Endothelial cell (in vitro differentiated cells): ENCODE measurements around the gene AVL9. TPM values are rescaled to one million over a fixed set of nuclear protein-coding genes. Genes with fewer than 3 reads are reported as not detected.
A peak's percentile ranks its signal among the peaks of the same experiment; 100 is the strongest.
"Not testable (repeated sequence)": the region's sequence is repeated elsewhere in the genome, so short reads cannot be mapped to it uniquely, and the experiment has no call there.

Experiments used
- DNase-seq: peaks from one replicate; pipeline ENCODE4 v3.0.0; 2021; ENCODE audit warnings: low spot score
- H3K27ac Mint-ChIP-seq: one replicate; pipeline ENCODE4 v1.8.0; 2021; ENCODE audit warnings: mixed read lengths, inconsistent platforms; ENCODE audit not compliant: unreplicated experiment
- H3K27me3 Mint-ChIP-seq: one replicate; pipeline ENCODE4 v1.8.0; 2021; ENCODE audit warnings: mild to moderate bottlenecking, moderate library complexity, mixed read lengths, inconsistent platforms; ENCODE audit not compliant: unreplicated experiment
- H3K36me3 Mint-ChIP-seq: one replicate; pipeline ENCODE4 v1.8.0; 2021; ENCODE audit warnings: mild to moderate bottlenecking, low read depth, mixed read lengths, inconsistent platforms; ENCODE audit not compliant: unreplicated experiment
- H3K4me1 Mint-ChIP-seq: one replicate; pipeline ENCODE4 v1.8.0; 2021; ENCODE audit warnings: mild to moderate bottlenecking, mixed read lengths, inconsistent platforms; ENCODE audit not compliant: unreplicated experiment
- H3K4me3 Mint-ChIP-seq: one replicate; pipeline ENCODE4 v1.8.0; 2021; ENCODE audit warnings: mild to moderate bottlenecking, mixed read lengths, inconsistent platforms; ENCODE audit not compliant: unreplicated experiment
- H3K9me3 Mint-ChIP-seq: one replicate; pipeline ENCODE4 v1.8.0; 2021; ENCODE audit warnings: mixed read lengths, inconsistent platforms; ENCODE audit not compliant: unreplicated experiment
- total RNA-seq: library from RNA; stranded (reverse); fragmentation: NEBNext Ultra II Directional; extraction: Animal tissue kit (Norgen Biotek cat#: 25700); gene quantifications from one replicate; pipeline ENCODE4 v1.2.1, GENCODE V29; 2021; ENCODE audit not compliant: unreplicated experiment
- TF ChIP-seq, protein P1 (sequence below): fragments of 200-600 bp; sonication (generic); IDR thresholded peaks from one replicate; pipeline ENCODE4 v1.5.0; 2021; ENCODE audit warnings: antibody characterized with exemption; ENCODE audit not compliant: unreplicated experiment

AVL9 gene
- total RNA-seq, 1 donor from 2014 or later = 43.7 TPM

DNA sequence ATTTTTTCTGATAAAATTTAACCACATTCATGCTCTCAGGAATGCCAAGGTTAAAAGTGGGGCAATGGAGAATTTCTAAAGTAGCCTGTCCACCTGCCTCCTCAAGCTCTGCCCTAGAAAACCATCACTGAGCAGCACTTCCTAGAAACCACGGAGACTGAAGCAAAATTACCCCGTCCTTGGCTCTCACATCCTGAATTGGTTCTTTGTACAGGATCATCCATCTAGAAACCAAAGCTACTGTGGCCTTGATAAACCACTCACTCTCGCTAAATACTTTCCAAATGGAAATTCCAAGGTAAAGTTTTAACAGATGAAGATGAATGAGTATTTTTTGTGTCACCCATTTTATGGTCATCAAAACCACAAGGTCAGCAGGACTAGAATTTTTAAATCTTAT, 96.6 kb downstream of the AVL9 start:
- TF ChIP-seq, protein P1, sequence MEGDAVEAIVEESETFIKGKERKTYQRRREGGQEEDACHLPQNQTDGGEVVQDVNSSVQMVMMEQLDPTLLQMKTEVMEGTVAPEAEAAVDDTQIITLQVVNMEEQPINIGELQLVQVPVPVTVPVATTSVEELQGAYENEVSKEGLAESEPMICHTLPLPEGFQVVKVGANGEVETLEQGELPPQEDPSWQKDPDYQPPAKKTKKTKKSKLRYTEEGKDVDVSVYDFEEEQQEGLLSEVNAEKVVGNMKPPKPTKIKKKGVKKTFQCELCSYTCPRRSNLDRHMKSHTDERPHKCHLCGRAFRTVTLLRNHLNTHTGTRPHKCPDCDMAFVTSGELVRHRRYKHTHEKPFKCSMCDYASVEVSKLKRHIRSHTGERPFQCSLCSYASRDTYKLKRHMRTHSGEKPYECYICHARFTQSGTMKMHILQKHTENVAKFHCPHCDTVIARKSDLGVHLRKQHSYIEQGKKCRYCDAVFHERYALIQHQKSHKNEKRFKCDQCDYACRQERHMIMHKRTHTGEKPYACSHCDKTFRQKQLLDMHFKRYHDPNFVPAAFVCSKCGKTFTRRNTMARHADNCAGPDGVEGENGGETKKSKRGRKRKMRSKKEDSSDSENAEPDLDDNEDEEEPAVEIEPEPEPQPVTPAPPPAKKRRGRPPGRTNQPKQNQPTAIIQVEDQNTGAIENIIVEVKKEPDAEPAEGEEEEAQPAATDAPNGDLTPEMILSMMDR = no peak
- no peak overlapping the region for H3K4me3 Mint-ChIP-seq
- no peak for DNase-seq
- H3K27ac Mint-ChIP-seq = no peak overlapping the region
- H3K27me3 Mint-ChIP-seq = peaks cover 16% of the 10 kb centered on the region
- peaks cover 26% of the 10 kb centered on the region for H3K36me3 Mint-ChIP-seq
- H3K4me1 Mint-ChIP-seq = peaks cover 22% of the 10 kb centered on the region
- no peaks in the 10 kb centered on the region for H3K9me3 Mint-ChIP-seq

DNA sequence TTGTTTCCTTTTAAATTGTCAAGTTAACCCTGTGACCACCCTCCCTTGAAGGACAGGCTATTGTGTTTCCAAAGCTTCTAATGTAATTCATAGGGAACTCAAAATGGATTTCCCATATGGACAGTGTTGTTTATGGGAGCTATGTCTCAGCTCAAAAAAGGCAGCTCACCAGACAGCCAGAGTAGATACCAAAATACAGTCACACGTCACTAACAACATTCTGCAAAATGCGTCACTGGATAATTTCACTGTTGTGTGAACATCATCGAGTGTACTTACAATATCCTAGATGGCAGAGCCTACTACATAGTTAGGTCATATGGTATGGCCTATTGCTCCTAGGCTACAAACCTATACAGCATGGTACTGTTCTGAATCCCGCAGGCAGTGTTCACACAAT, 97.4 kb downstream of the AVL9 start:
- no peak for DNase-seq
- Mint-ChIP-seq H3K4me3 (no peak overlapping the region), H3K27ac (no peak overlapping the region), H3K36me3 (peaks cover 25% of the 10 kb centered on the region), H3K27me3 (peaks cover 16% of the 10 kb centered on the region), H3K9me3 (no peaks in the 10 kb centered on the region), H3K4me1 (peaks cover 14% of the 10 kb centered on the region)
- TF ChIP-seq, protein P1 = no peak

DNA sequence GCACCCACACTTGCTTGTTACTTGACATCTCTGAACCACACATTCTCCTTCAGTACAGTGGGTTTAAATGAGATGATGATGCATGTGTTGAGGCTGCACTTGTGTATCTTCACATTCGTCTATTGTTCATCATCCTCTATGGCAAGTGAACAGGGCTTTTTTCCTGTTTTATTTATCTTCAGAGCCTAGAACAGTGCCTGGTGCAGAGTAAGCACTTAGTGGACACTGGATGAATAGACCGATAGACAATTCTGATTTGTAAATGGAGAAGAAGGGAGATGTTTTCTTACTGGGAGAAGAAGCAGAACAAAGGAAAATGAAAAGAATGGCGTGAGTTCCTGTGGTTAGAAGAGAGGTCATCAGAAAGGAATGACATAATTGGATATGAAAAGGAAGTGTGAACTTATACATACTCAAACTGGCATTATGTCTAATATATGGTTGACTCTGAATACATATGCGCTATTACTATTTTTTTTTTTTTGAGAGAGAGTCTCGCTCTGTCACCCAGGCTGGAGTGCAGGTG, 99.7 kb downstream of the AVL9 start:
- H3K4me1 Mint-ChIP-seq = no peaks in the 10 kb centered on the region
- no peak overlapping the region for H3K4me3 Mint-ChIP-seq
- peaks cover 11% of the 10 kb centered on the region for H3K27me3 Mint-ChIP-seq
- TF ChIP-seq, protein P1 = no peak
- no peak for DNase-seq
- no peaks in the 10 kb centered on the region for H3K9me3 Mint-ChIP-seq
- H3K36me3 Mint-ChIP-seq = peaks cover 19% of the 10 kb centered on the region
- H3K27ac Mint-ChIP-seq = no peak overlapping the region

DNA sequence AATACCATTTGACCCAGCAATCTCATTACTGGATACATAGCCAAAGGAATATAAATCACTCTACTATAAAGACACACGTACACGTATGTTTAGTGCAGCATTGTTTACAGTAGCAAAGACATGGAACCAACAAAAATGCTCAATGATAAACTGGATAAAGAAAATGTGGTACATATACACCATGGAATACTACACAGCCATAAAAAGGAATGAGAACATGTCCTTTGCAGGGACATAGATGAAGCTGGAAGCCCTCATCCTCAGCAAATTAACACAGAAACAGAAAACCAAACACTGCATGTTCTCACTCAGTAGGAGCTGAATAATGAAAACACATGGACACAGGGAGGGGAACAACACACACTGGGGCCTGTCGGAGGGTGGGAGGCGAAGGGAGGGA, 105.9 kb downstream of the AVL9 start:
- H3K27me3 Mint-ChIP-seq, H3K4me3 Mint-ChIP-seq, H3K27ac Mint-ChIP-seq, H3K4me1 Mint-ChIP-seq, DNase-seq, H3K9me3 Mint-ChIP-seq: not testable (repeated sequence)
- peaks cover 23% of the 10 kb centered on the region for H3K36me3 Mint-ChIP-seq

DNA sequence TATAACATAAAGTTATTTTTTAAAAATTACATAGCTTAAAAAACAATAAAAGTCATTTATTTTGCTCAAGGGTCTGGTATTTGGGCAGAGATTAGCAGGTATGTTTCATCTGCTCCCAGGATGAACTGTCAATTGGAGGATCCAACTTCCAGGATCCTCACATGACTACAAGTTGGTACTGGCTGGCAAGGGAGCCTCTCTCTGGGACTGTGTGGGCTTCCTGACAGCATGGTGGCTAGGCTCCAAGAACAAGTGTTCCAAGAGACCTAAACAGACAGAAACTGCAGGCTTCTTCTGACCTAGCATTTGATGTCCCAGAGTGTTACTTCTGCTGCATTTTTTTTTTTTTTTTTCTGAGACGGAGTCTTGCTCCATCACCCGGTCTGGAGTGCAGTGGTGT, 107.2 kb downstream of the AVL9 start:
- DNase-seq = no peak
- H3K4me3 Mint-ChIP-seq = no peak overlapping the region
- peaks cover 23% of the 10 kb centered on the region for H3K36me3 Mint-ChIP-seq
- TF ChIP-seq, protein P1 = no peak
- H3K27me3 Mint-ChIP-seq = peaks cover 2% of the 10 kb centered on the region
- H3K9me3 Mint-ChIP-seq = peaks cover 4% of the 10 kb centered on the region
- no peaks in the 10 kb centered on the region for H3K4me1 Mint-ChIP-seq
- H3K27ac Mint-ChIP-seq = no peak overlapping the region

DNA sequence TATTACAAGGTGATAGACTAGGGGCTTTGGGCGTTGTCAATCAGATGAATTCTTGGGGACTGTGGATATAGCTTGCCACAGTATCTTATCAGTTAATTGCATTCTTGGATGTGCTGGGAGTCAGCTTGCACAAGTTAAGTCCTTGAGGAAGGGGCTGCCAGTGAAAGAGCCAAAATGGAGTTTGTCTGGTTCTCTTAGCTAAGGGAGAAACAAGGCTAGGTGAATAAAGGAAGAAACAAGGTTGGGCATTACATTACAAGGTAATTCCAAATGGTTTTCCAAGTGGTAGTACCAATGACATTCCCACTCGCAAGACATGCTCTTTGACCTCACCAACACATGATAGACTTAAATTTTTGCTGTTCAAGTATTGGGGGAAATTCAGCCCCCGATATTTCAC, 108.2 kb downstream of the AVL9 start:
- H3K27ac Mint-ChIP-seq, H3K9me3 Mint-ChIP-seq, H3K27me3 Mint-ChIP-seq, DNase-seq, H3K4me1 Mint-ChIP-seq: not testable (repeated sequence)
- Mint-ChIP-seq H3K36me3 (peaks cover 16% of the 10 kb centered on the region), H3K4me3 (peak overlapping the region; percentile 4)

DNA sequence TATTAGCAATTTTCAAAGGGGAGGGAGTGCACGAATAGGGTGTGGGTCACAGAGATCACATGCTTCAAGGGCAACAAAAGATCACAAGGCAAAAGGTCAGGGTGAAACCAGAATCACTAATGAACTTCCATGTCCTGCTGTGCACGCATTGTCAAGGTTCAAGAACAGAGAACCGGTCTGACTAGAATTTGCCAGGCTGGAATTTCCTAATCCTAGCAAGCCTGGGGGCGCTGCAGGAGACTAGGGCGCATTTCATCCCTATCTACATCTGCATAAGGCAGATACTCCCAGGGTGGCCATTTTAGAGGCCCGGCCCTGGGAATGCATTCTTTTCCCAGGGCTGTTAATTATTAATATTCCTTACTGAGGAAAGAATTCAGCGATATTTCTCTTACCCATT, 108.8 kb downstream of the AVL9 start:
- not testable (repeated sequence) for H3K27ac Mint-ChIP-seq, DNase-seq, H3K4me3 Mint-ChIP-seq, H3K9me3 Mint-ChIP-seq, H3K27me3 Mint-ChIP-seq, H3K4me1 Mint-ChIP-seq
- peaks cover 17% of the 10 kb centered on the region for H3K36me3 Mint-ChIP-seq
